GM12872 (cell line): ENCODE measurements around the gene ATP5IF1.

Experiments used
- TF ChIP-seq, protein P1 (sequence below): IDR thresholded peaks from 3 replicates; pipeline ENCODE4 v1.5.1; 2011; ENCODE audit warnings: low read depth, mild to moderate bottlenecking, low read length, moderate library complexity; ENCODE audit not compliant: insufficient read depth

Gene ATP5IF1

GRCh38 chr1:28213315-28213714 is 22.6 kb upstream of the ATP5IF1 start:
- TF ChIP-seq, protein P1, sequence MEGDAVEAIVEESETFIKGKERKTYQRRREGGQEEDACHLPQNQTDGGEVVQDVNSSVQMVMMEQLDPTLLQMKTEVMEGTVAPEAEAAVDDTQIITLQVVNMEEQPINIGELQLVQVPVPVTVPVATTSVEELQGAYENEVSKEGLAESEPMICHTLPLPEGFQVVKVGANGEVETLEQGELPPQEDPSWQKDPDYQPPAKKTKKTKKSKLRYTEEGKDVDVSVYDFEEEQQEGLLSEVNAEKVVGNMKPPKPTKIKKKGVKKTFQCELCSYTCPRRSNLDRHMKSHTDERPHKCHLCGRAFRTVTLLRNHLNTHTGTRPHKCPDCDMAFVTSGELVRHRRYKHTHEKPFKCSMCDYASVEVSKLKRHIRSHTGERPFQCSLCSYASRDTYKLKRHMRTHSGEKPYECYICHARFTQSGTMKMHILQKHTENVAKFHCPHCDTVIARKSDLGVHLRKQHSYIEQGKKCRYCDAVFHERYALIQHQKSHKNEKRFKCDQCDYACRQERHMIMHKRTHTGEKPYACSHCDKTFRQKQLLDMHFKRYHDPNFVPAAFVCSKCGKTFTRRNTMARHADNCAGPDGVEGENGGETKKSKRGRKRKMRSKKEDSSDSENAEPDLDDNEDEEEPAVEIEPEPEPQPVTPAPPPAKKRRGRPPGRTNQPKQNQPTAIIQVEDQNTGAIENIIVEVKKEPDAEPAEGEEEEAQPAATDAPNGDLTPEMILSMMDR, result no peak

GRCh38 chr1:28229089-28229488 is 6.8 kb upstream of the ATP5IF1 start:
- TF ChIP-seq, protein P1, result no peak

- TF ChIP-seq, protein P1, result no peak
Measured at GRCh38 chr1:28229996-28230395, 5.9 kb upstream of the ATP5IF1 start.

DNA sequence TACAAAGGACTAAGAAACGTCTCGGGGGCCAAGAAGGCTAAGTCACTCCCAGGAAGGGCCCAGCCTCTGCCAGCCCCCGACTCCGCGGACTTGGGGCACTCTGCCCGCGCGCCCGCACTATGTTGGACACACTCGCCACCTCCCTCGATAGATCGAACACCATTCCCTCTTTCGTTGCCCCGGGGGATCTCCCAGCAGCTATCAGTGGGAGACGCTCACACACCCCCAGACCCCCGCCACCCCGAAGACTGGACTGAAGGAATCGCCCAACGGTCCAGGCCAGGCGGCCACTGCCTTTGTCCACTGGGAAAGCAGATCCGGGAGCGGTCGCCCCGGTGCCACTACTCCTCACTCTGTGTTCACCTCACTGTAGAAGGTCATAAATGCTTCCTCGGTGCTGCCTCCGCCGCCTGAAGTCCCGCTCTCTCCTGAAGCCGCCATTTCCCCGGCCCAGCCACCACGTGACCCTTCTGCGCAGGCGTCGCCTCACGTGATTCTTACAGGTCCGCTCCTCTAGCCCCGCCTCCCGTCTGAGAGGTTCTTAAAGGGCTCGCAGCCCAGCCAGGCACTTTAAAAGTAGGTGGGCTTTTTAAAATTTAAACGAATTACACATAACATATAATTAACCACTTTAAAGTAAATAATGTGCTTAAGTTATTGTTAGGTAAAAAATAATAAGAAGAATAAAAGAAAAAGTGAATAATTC is 3.2 kb upstream of the ATP5IF1 start, which contains the start of gene DNAJC8:
Gene DNAJC8 (minus strand): TSS at position 472 of the 706 bp plus-strand sequence. CDS start 31 bp downstream, at position 441.
- TF ChIP-seq, protein P1, result no peak

DNA sequence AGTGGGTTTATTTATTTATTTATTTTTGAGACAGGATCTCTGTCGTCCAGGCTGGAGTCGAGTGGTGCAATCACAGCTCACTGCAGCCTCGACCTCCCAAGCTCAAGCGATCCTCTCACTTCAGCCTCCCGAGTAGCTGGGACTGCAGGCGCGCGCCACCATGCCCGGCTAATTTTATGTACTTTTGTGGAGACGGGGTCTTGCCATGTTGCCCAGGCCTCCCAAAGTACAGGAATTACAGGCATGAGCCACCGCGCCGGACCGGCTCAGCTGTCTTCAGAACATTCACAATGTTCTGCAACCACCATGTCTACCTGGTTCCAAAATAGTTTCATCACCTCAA is 2.7 kb upstream of the ATP5IF1 start:
- TF ChIP-seq, protein P1, result no peak

GRCh38 chr1:28236656-28237322 is 865 bp downstream of the ATP5IF1 start:
- TF ChIP-seq, protein P1, result no peak

DNA sequence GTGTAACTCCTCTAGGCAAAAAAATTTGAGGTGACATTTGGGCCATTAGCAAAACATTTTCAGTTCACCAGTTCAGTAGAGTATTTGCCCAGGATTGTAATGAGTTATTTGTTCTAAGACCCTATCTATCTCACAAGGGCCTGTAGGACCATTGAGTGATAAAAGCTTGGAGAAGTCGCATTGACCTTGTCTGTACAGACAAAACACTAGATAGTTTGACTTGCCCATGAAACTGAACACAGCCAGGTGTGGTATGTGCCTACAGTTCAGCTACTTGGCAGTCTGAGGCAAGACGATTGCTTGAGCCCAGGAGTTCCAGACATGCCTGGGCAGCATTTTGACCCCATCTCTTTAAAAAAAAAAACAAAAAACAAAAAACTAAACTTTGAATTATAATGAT is 3.1 kb downstream of the ATP5IF1 start:
- TF ChIP-seq, protein P1, result no peak
